Transverse colon (tissue), 4 donors: ENCODE data around the gene RNF26.

Experiments
- CTCF ChIP-seq, 5 experiments: fragments of 200-600 bp in 3 of 5; fragments of 450-650 bp in 2 of 5; sonication (generic) in 3 of 5; IDR thresholded peaks; 1 replicate in 2 of 5; 2 replicates in 3 of 5; pipeline ENCODE4 v1.5.1; 2016 to 2017; ENCODE audit warnings: antibody characterized with exemption in 5 of 5, inconsistent platforms in 3 of 5, mild to moderate bottlenecking in 2 of 5, moderate library complexity in 1 of 5
- EP300 ChIP-seq: sonication (generic); formaldehyde crosslinking; IDR thresholded peaks from one replicate; pipeline ENCODE4 v1.6.1; 2017; ENCODE audit warnings: antibody characterized with exemption, low read depth
- POLR2A ChIP-seq: fragments of 450-650 bp; IDR thresholded peaks from one replicate; pipeline ENCODE4 v1.6.1; 2016; ENCODE audit warnings: antibody characterized with exemption, mild to moderate bottlenecking, moderate library complexity
- POLR2AphosphoS5 ChIP-seq, 3 donors: sonication (generic); formaldehyde crosslinking; IDR thresholded peaks; one replicate each; pipeline ENCODE4 v1.6.1; 2016; ENCODE audit warnings: antibody characterized with exemption in 3 of 3

- no peak for TF ChIP-seq CTCF (IDR thresholded peaks at IDR 0.05)
- TF ChIP-seq POLR2A = peak; percentile 60
- peak; percentile 26 for TF ChIP-seq EP300
- peak in 2 of 3 donors; percentile 72 to 82 for TF ChIP-seq POLR2AphosphoS5 (IDR thresholded peaks at IDR 0.05)
Observed at GRCh38 chr11:119368121-119369034, 34.1 kb downstream of the RNF26 start.
